GM13976 (cell line): ENCODE results near the gene COL11A2.

ENCODE experiments used
- DNase-seq: peaks from one replicate; pipeline ENCODE4 v3.0.0; 2012; ENCODE audit warnings: low spot score
- in situ Hi-C: fragments of 300-500 bp; cut with MboI; formaldehyde crosslinking; loops from one replicate; pipeline ENCODE4 v1.12.0; 2022; ENCODE audit warnings: low sequenced_read_pairs, mixed read lengths, inconsistent platforms; ENCODE audit not compliant: unreplicated experiment
- TF ChIP-seq, protein P1 (sequence below): IDR thresholded peaks from 2 replicates; pipeline ENCODE4 v1.5.1; 2012; ENCODE audit warnings: borderline replicate concordance, mild to moderate bottlenecking; ENCODE audit not compliant: insufficient read depth; ENCODE audit errors: extremely low read depth, missing control alignments, control extremely low read depth

COL11A2 gene

GRCh38 chr6:33117811-33118277 lies 74.4 kb downstream of the COL11A2 start:
- in situ Hi-C loops: no loop called here
- no peak for DNase-seq
- TF ChIP-seq, protein P1, sequence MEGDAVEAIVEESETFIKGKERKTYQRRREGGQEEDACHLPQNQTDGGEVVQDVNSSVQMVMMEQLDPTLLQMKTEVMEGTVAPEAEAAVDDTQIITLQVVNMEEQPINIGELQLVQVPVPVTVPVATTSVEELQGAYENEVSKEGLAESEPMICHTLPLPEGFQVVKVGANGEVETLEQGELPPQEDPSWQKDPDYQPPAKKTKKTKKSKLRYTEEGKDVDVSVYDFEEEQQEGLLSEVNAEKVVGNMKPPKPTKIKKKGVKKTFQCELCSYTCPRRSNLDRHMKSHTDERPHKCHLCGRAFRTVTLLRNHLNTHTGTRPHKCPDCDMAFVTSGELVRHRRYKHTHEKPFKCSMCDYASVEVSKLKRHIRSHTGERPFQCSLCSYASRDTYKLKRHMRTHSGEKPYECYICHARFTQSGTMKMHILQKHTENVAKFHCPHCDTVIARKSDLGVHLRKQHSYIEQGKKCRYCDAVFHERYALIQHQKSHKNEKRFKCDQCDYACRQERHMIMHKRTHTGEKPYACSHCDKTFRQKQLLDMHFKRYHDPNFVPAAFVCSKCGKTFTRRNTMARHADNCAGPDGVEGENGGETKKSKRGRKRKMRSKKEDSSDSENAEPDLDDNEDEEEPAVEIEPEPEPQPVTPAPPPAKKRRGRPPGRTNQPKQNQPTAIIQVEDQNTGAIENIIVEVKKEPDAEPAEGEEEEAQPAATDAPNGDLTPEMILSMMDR: no peak

DNA sequence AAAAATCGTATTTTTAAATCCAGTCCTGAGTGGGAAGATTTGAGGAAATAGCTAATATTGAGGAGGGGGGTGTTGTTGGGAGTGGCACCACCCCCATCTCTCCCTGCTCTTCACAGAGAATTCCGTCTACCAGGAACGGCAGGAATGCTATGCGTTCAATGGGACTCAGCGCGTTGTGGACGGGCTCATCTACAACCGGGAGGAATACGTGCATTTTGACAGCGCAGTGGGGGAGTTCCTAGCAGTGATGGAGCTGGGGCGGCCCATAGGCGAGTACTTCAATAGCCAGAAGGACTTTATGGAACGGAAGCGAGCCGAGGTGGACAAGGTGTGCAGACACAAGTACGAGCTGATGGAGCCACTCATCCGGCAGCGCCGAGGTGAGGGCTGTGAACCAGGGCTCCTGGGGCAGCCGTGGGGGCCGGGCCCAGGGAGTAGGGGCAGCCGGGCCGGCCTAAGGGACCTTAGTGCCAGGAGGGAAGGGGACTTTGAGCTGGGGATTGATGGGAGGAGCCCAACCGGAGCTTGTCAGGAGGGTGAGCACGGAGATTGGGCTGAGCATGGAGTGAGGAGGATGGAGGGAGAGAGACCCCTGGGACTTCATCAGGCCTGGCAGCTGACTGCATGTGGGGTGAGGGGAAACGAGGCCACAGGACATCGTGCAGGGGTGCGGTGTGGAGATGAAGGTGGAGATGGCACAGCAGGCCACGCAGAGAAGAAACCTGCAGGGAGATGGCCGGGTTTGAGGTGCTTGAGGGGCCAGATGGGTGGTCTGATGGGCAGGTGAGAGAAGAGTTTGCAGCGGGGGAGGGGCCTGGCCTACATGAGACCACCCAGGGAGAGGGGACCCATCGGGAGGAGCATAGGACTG lies 75.2 kb downstream of the COL11A2 start:
- DNase-seq: no peak
- TF ChIP-seq, protein P1: no peak
- in situ Hi-C loops: no loop called here

- TF ChIP-seq, protein P1: no peak
- in situ Hi-C loops: no loop called here
- no peak for DNase-seq
Observed at GRCh38 chr6:33116417-33116816, 75.8 kb downstream of the COL11A2 start.

- no peak for DNase-seq
- in situ Hi-C loops: no loop called here
- TF ChIP-seq, protein P1: no peak
Observed at GRCh38 chr6:33114406-33114805, 77.9 kb downstream of the COL11A2 start.

DNA sequence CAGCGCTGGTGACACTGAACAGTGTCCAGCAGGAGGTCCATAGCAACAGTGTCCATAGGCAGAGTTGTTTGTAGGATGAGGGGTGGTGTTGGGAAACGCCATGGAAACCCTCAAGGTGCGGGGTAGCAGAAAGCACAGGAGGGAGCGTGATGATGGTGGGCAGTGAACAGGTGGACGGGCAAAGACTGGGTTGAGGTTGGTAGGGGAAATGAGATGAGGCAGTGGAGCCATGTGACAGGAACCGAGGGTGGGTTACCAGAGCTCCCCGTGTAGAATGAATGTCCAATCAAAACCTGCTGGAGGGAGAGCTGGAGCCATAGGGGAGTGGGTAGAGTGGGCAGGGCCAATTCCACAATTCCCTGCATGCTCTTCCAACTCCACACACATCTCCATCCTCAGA lies 78.5 kb downstream of the COL11A2 start:
- in situ Hi-C loops: no loop called here
- TF ChIP-seq, protein P1: no peak
- no peak for DNase-seq
